RWPE1 (cell line): ENCODE measurements around the gene USP36.
"Not testable (repeated sequence)": the region's sequence is repeated elsewhere in the genome, so short reads cannot be mapped to it uniquely, and the experiment has no call there.

Source experiments
- CTCF ChIA-PET: fragments of 350-600 bp; sonication (Branson Sonifier 250); formaldehyde crosslinking; extraction: SDS; loops from one replicate; lab custom pipeline; 2021; lab: Yijun Ruan, JAX
- POLR2A ChIA-PET: fragments of 400-600 bp; formaldehyde crosslinking; extraction: SDS; loops from one replicate; lab custom pipeline; 2020; ENCODE audit warnings: antibody characterized with exemption; ENCODE audit not compliant: low non-redundant PET; lab: Yijun Ruan, JAX
- DNase-seq: peaks from one replicate; pipeline ENCODE4 v3.0.0; 2012; ENCODE audit warnings: low spot score
- H3K27ac ChIP-seq: fragments of 450-650 bp; 2 replicates; pipeline ENCODE4 v1.5.1; 2017
- TF ChIP-seq, protein P1 (sequence below): fragments of 450-650 bp; conservative IDR thresholded peaks from 2 replicates; pipeline ENCODE4 v1.5.1; 2017; ENCODE audit warnings: low read depth, mild to moderate bottlenecking

USP36 gene

DNA sequence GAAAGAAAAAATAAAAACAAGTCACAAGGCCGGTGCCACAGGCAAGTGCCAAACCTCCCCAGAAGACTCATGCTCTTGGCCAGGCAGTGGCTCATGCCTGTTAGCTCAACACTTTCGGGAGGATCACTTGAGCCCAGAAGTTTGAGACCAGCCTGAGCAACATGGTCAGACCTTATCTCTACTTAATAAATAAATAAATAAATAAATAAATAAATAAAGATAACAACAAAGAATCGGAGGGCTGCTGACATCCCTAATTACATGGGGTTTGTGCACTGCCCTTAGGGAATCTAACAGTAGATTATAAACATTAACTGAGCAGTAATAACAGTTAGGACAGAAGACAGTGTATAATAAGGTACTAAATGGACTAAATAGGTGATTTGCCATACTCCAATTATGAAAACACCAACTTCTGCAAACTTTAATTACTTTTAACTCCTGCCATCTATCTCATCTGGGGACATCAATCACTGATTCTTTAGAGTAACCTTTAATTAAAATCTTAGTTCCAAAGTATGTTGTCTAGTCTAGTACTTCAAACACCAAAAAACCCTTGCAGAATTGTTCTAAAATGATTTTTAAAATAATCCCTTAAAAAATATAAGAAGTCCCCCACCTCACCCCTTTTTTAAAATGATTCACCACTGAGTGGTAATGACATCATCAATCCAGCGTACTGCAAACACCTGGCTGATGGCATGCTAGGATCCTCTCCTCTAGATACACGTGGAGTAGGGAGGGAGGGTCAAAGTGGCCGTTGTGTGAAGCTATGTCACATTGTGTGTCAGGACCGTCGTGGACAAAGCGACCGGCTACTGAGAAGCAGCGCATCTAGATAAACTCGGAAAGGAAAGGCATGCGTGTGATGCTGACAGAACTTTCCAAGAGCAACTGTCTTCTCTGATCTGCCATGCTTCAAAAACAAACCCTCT is 87.0 kb downstream of the USP36 start:
- DNase-seq = no peak
- TF ChIP-seq, protein P1, sequence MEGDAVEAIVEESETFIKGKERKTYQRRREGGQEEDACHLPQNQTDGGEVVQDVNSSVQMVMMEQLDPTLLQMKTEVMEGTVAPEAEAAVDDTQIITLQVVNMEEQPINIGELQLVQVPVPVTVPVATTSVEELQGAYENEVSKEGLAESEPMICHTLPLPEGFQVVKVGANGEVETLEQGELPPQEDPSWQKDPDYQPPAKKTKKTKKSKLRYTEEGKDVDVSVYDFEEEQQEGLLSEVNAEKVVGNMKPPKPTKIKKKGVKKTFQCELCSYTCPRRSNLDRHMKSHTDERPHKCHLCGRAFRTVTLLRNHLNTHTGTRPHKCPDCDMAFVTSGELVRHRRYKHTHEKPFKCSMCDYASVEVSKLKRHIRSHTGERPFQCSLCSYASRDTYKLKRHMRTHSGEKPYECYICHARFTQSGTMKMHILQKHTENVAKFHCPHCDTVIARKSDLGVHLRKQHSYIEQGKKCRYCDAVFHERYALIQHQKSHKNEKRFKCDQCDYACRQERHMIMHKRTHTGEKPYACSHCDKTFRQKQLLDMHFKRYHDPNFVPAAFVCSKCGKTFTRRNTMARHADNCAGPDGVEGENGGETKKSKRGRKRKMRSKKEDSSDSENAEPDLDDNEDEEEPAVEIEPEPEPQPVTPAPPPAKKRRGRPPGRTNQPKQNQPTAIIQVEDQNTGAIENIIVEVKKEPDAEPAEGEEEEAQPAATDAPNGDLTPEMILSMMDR = no peak
- POLR2A ChIA-PET = no interaction called here
- CTCF ChIA-PET = no interaction called here
- no peak overlapping the region for H3K27ac ChIP-seq

DNA sequence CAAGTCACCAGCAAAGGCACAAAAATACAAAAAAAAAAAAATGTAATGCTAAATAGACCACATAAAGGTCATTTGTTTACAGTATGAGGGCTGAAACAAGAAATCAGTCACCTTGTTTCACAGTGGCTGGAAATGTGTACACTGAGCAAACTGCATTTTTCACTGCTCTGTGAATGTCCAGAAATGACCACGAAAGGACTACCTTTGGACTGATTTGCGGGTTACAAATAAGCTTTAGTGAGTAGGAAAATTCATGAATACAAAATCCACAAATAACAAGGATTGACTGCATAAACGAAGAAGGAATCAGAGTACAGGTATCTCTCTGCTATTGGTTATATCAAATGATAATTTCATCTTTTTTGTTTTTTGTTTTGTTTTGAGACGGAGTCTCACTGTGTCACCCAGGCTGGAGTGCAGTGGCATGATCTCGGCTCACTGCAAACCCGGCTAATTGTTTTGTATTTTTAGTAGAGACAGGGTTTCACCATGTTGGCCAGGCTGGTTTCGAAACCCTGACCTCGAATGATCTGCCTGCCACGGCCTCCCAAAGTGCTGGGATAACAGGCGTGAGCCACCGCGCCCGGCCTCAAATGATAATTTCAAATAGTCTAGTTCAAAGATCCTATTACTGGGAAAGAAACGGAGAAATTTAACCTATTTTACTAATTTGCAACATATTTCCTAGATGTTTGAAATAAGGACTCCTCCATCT is 89.0 kb downstream of the USP36 start:
- no peak overlapping the region for H3K27ac ChIP-seq
- CTCF ChIA-PET = interaction anchor here (0.6 kb wide), 1 partner anchor 264 kb away, joined by 3 read pairs; no protein-coding TSS in a partner anchor
- TF ChIP-seq, protein P1 = no peak
- POLR2A ChIA-PET = no interaction called here
- no peak for DNase-seq

DNA sequence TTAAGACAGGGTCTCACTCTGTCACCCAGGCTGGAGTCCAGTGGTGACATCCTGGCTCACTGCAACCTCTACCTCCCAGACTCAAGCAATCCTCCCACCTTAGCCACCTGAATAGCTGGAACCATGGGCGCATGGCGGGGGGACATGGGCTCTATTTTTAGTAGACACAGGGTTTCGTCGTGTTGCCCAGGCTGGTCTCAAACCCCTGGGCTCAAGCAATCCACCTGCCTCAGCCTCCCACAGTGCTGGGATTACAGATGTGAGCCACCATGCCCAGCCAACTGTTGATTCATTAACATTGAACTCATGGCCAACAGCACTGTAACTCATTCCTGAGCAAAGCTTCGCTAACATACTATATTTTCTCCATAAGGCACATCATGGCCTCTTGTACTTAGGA is 89.6 kb downstream of the USP36 start:
- H3K27ac ChIP-seq, DNase-seq, POLR2A ChIA-PET: not testable (repeated sequence)
- CTCF ChIA-PET = interaction anchor here (0.6 kb wide), 1 partner anchor 263 kb away, joined by 3 read pairs; no protein-coding TSS in a partner anchor

DNA sequence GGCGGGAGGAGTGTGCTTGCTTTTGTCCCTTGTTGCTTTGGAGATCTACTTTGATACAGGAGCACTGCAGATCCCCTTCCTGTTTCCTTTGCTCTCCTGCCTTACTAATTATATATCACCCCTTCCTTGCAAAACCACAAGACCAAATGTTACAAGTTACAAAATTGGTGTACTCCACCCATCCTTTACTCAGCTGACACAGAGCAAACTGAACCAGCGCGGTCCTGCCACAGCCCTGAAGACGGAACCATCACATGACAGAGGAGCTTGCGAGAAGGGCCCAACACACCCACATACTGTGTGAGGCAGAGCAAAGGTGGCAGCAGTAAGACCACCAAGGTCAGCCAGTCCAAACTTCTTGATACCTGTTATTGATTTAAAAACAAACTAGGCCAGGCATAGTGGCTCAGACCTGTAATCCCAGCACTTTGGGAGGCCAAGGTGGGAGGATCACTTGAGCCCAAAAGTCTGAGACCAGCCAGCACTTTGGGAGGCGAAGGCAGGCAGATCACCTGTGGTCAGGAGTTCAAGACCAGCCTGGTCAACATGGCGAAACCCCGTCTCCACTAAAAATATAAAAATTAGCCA is 91.8 kb downstream of the USP36 start:
- H3K27ac ChIP-seq = peak overlapping the region; percentile 91
- DNase-seq = peak; percentile 50
- TF ChIP-seq, protein P1 = no peak
- ChIA-PET POLR2A (no interaction called here), CTCF (interaction anchor here (0.6 kb wide), 1 partner anchor 248 kb away, joined by 3 read pairs; no protein-coding TSS in a partner anchor)

DNA sequence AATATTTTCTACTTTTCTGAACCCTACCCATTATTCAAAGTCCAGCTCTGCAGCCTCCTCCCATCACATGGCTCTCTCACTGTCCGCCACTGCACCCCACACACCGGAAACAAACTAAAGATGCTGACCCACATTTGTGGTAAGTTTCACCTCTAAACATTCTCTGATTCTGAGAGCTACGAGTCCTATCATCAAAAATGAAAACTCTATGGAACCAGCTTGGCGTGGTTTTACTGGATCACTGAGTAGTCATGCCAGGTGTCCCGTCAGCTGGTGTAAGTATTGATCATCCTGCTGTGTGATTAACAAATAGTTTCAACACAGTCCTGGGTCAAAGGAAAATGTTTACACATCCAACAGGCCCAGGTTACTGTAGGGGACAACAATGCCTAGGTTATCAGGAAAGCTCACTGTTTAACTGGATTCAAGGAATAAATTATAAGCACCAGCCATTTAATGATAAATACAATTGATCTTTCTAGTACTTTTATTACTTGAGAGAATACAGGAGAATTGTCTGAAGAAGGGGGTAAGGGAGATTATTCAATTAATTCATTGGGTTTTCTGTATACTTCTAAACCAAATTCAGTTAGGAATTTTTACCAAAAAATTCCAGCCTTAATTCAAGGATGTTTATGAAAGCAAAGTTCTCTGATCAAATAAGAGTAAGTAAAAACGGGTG is 92.4 kb downstream of the USP36 start:
- ChIA-PET POLR2A (no interaction called here), CTCF (interaction anchor here (0.6 to 2.3 kb wide), 2 partner anchors 249 to 251 kb away, joined by 3 to 6 read pairs; no protein-coding TSS in a partner anchor)
- DNase-seq = no peak
- H3K27ac ChIP-seq = peak overlapping the region; percentile 91
- TF ChIP-seq, protein P1 = no peak

DNA sequence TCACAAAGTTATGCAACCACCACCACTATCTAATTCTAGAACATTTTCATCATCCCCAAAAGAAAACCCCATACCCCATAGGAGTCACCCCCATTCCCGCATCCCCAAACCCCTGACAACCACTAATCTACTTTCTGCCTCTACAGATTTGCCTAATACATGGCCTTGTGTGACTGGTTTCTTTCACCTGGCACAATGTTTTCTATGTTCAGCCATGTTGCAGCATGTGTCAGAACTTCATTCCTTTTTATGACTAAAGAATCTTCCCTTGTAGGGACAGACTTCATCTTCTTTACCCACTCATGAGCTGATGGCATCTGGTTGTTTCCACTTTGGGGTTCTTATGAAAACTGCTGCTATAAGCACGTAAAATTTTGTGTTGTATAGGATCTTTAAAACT is 93.1 kb downstream of the USP36 start:
- CTCF ChIA-PET = interaction anchor here (0.5 to 2.3 kb wide), 2 partner anchors 9 to 250 kb away, joined by 3 to 6 read pairs; no protein-coding TSS in a partner anchor
- TF ChIP-seq, protein P1 = no peak
- no peak for DNase-seq
- POLR2A ChIA-PET = no interaction called here
- no peak overlapping the region for H3K27ac ChIP-seq
